DOHH2 (cell line): ENCODE results near the gene COL5A1.

Experiments used
- H3F3A ChIP-seq: fragments of 200-600 bp; sonication (generic), shearing (Covaris generic); 2 replicates; pipeline ENCODE4 v1.6.0; 2016; ENCODE audit warnings: antibody characterized with exemption, mild to moderate bottlenecking; ENCODE audit not compliant: control insufficient read depth, insufficient read depth
- H3K27ac ChIP-seq: fragments of 200-600 bp; sonication (generic); 2 replicates; pipeline ENCODE4 v1.5.1; 2014; ENCODE audit warnings: low read depth, mild to moderate bottlenecking, low read length, moderate library complexity
- H3K27me3 ChIP-seq: fragments of 200-600 bp; sonication (generic); 2 replicates; pipeline ENCODE4 v1.6.1; 2014; ENCODE audit warnings: mild to moderate bottlenecking, low read length, mixed read lengths; ENCODE audit not compliant: control insufficient read depth
- H3K36me3 ChIP-seq: fragments of 200-600 bp; sonication (generic); 2 replicates; pipeline ENCODE4 v1.6.1; 2014; ENCODE audit warnings: mild to moderate bottlenecking, low read length, moderate library complexity, mixed read lengths; ENCODE audit not compliant: control insufficient read depth
- H3K4me1 ChIP-seq: fragments of 200-600 bp; sonication (generic); 2 replicates; pipeline ENCODE4 v1.6.1; 2014; ENCODE audit warnings: mild to moderate bottlenecking, low read length, mixed read lengths; ENCODE audit not compliant: control insufficient read depth
- H3K4me2 ChIP-seq: fragments of 200-600 bp; sonication (generic); 2 replicates; pipeline ENCODE4 v1.6.0; 2014; ENCODE audit warnings: mild to moderate bottlenecking, low read length, moderate library complexity
- H3K4me3 ChIP-seq: fragments of 200-600 bp; sonication (generic); 2 replicates; pipeline ENCODE4 v1.5.1; 2014; ENCODE audit warnings: mild to moderate bottlenecking, low read length, mixed read lengths
- H3K79me2 ChIP-seq: fragments of 200-600 bp; sonication (generic); 2 replicates; pipeline ENCODE4 v1.6.1; 2014; ENCODE audit warnings: mild to moderate bottlenecking, low read length, mixed read lengths; ENCODE audit not compliant: control insufficient read depth
- H3K9me2 ChIP-seq: fragments of 200-600 bp; sonication (generic); replicated peaks from 2 replicates; pipeline ENCODE4 v1.6.1; 2014; ENCODE audit warnings: mild to moderate bottlenecking, low read length, mixed read lengths; ENCODE audit not compliant: control insufficient read depth
- H3K9me3 ChIP-seq: fragments of 200-600 bp; sonication (generic); 2 replicates; pipeline ENCODE4 v1.6.1; 2014; ENCODE audit warnings: antibody characterized with exemption, low read length, mixed read lengths; ENCODE audit not compliant: control insufficient read depth, insufficient read depth
- H4K20me1 ChIP-seq: fragments of 200-600 bp; sonication (generic); 2 replicates; pipeline ENCODE4 v1.6.0; 2014; ENCODE audit warnings: low read depth, mild to moderate bottlenecking, antibody characterized with exemption, low read length, moderate library complexity; ENCODE audit not compliant: control insufficient read depth, insufficient read depth
- CTCF ChIP-seq: fragments of 200-600 bp; sonication (generic); IDR thresholded peaks from one replicate; pipeline ENCODE4 v1.5.1; 2014; ENCODE audit warnings: antibody characterized with exemption, mild to moderate bottlenecking, low read depth, low read length; ENCODE audit not compliant: poor library complexity, severe bottlenecking
- EZH2phosphoT487 ChIP-seq: fragments of 200-600 bp; sonication (generic); IDR thresholded peaks from 2 replicates; pipeline ENCODE4 v1.6.1; 2017; ENCODE audit warnings: borderline replicate concordance, mild to moderate bottlenecking, antibody characterized with exemption, low read length, moderate library complexity, mixed read lengths

COL5A1 gene

GRCh38 chr9:134787601-134788531 is 146.3 kb downstream of the COL5A1 start:
- Histone ChIP-seq H3K27me3 (no peaks in the 10 kb centered on the region), H3K27ac (no peak overlapping the region), H3K36me3 (no peaks in the 10 kb centered on the region), H4K20me1 (no peaks in the 10 kb centered on the region), H3K9me2 (no peaks in the 10 kb centered on the region), H3K4me1 (no peaks in the 10 kb centered on the region), H3K4me3 (no peak overlapping the region), H3F3A (no peaks in the 10 kb centered on the region), H3K4me2 (no peak overlapping the region), H3K9me3 (no peaks in the 10 kb centered on the region), H3K79me2 (no peaks in the 10 kb centered on the region)
- TF ChIP-seq CTCF (no peak), EZH2phosphoT487 (no peak)

GRCh38 chr9:134789168-134789567 is 147.6 kb downstream of the COL5A1 start:
- no peaks in the 10 kb centered on the region for H4K20me1 ChIP-seq
- no peak overlapping the region for H3K4me3 ChIP-seq
- no peaks in the 10 kb centered on the region for H3K9me2 ChIP-seq
- TF ChIP-seq EZH2phosphoT487 (no peak), CTCF (no peak)
- H3K9me3 ChIP-seq, result no peaks in the 10 kb centered on the region
- H3F3A ChIP-seq, result no peaks in the 10 kb centered on the region
- H3K79me2 ChIP-seq, result no peaks in the 10 kb centered on the region
- no peaks in the 10 kb centered on the region for H3K4me1 ChIP-seq
- H3K4me2 ChIP-seq, result no peak overlapping the region
- no peaks in the 10 kb centered on the region for H3K27me3 ChIP-seq
- no peaks in the 10 kb centered on the region for H3K36me3 ChIP-seq
- H3K27ac ChIP-seq, result no peak overlapping the region

GRCh38 chr9:134791009-134791408 is 149.4 kb downstream of the COL5A1 start:
- Histone ChIP-seq H3K36me3 (no peaks in the 10 kb centered on the region), H3K27ac (no peak overlapping the region)
- no peak for TF ChIP-seq CTCF
- no peak for TF ChIP-seq EZH2phosphoT487

More at GRCh38 chr9:134791009-134791408, 149.4 kb downstream of the COL5A1 start:
- no peaks in the 10 kb centered on the region for H3K4me1 ChIP-seq
- H3K79me2 ChIP-seq, result no peaks in the 10 kb centered on the region
- no peaks in the 10 kb centered on the region for H3K27me3 ChIP-seq
- no peak overlapping the region for H3K4me3 ChIP-seq
- H4K20me1 ChIP-seq, result no peaks in the 10 kb centered on the region
- no peaks in the 10 kb centered on the region for H3K9me3 ChIP-seq
- no peaks in the 10 kb centered on the region for H3K9me2 ChIP-seq
- H3K4me2 ChIP-seq, result no peak overlapping the region
- H3F3A ChIP-seq, result no peaks in the 10 kb centered on the region
